MM.1S (cell line): Measurements from ENCODE around the gene POU5F1.

Source experiments
- DNase-seq: peaks from one replicate; pipeline ENCODE4 v3.0.0-alpha.2; 2015
- H2AFZ ChIP-seq: fragments of 300-600 bp; sonication (generic); 2 replicates; pipeline ENCODE4 v1.6.0; 2016; ENCODE audit warnings: antibody characterized with exemption, low read length
- H3F3A ChIP-seq: fragments of 300-600 bp; sonication (generic); 2 replicates; pipeline ENCODE4 v1.6.1; 2016; ENCODE audit warnings: mild to moderate bottlenecking, antibody characterized with exemption, low read length, moderate library complexity, mixed read lengths; ENCODE audit not compliant: insufficient read depth
- H3K27ac ChIP-seq: fragments of 300-600 bp; sonication (generic); 2 replicates; pipeline ENCODE4 v1.5.1; 2016; ENCODE audit warnings: mild to moderate bottlenecking, low read length
- H3K27me3 ChIP-seq: fragments of 300-600 bp; sonication (generic); replicated peaks from 2 replicates; pipeline ENCODE4 v1.6.0; 2016; ENCODE audit warnings: low read length; ENCODE audit not compliant: insufficient read depth
- H3K36me3 ChIP-seq: fragments of 300-600 bp; sonication (generic); replicated peaks from 2 replicates; pipeline ENCODE4 v1.6.1; 2016; ENCODE audit warnings: mild to moderate bottlenecking, low read length, mixed read lengths; ENCODE audit not compliant: insufficient read depth
- H3K4me1 ChIP-seq: fragments of 300-600 bp; sonication (generic); 2 replicates; pipeline ENCODE4 v1.6.1; 2016; ENCODE audit warnings: low read length, mixed read lengths
- H3K4me2 ChIP-seq: fragments of 300-600 bp; sonication (generic); 2 replicates; pipeline ENCODE4 v1.6.0; 2016; ENCODE audit warnings: low read depth, low read length
- H3K4me3 ChIP-seq: fragments of 300-600 bp; sonication (generic); 2 replicates; pipeline ENCODE4 v1.5.1; 2016; ENCODE audit warnings: low read length, mixed read lengths
- H3K79me2 ChIP-seq: fragments of 300-600 bp; sonication (generic); 2 replicates; pipeline ENCODE4 v1.6.1; 2016; ENCODE audit warnings: mixed run types, low read length, mixed read lengths
- H3K9ac ChIP-seq: fragments of 300-600 bp; sonication (generic); 2 replicates; pipeline ENCODE4 v1.6.1; 2016; ENCODE audit warnings: low read length, mixed read lengths
- H3K9me2 ChIP-seq: fragments of 300-600 bp; sonication (generic); replicated peaks from 2 replicates; pipeline ENCODE4 v1.6.1; 2016; ENCODE audit warnings: mild to moderate bottlenecking, low read length, mixed read lengths; ENCODE audit not compliant: insufficient read depth
- H3K9me3 ChIP-seq: fragments of 300-600 bp; sonication (generic); replicated peaks from 2 replicates; pipeline ENCODE4 v1.6.1; 2016; ENCODE audit warnings: mild to moderate bottlenecking, low read length, mixed read lengths; ENCODE audit not compliant: insufficient read depth
- H4K20me1 ChIP-seq: fragments of 300-600 bp; sonication (generic); 2 replicates; pipeline ENCODE4 v1.6.1; 2016; ENCODE audit warnings: mild to moderate bottlenecking, low read length, moderate library complexity, mixed read lengths; ENCODE audit not compliant: insufficient read depth
- EZH2 ChIP-seq: fragments of 300-600 bp; sonication (generic); optimal IDR thresholded peaks from 2 replicates; pipeline ENCODE3; 2017; ENCODE audit warnings: low read depth, mild to moderate bottlenecking, antibody characterized with exemption, low read length, mixed read lengths
- EZH2phosphoT487 ChIP-seq: fragments of 300-600 bp; sonication (generic); IDR thresholded peaks from 2 replicates; pipeline ENCODE4 v1.6.1; 2018; ENCODE audit warnings: antibody characterized with exemption, low read length
- TF ChIP-seq, protein P1 (sequence below): fragments of 300-600 bp; sonication (generic); IDR thresholded peaks from 2 replicates; pipeline ENCODE4 v1.5.1; 2016; ENCODE audit warnings: antibody characterized with exemption, low read length, mixed read lengths

The POU5F1 gene

GRCh38 chr6:31114541-31114878 lies 56.0 kb downstream of the POU5F1 start, which contains the start of gene PSORS1C1:
PSORS1C1 (plus strand) TSS chr6:31114800; CDS start chr6:31129633, 14,833 bp downstream.
- TF ChIP-seq EZH2: no peak
- TF ChIP-seq EZH2phosphoT487: no peak
- TF ChIP-seq, protein P1, sequence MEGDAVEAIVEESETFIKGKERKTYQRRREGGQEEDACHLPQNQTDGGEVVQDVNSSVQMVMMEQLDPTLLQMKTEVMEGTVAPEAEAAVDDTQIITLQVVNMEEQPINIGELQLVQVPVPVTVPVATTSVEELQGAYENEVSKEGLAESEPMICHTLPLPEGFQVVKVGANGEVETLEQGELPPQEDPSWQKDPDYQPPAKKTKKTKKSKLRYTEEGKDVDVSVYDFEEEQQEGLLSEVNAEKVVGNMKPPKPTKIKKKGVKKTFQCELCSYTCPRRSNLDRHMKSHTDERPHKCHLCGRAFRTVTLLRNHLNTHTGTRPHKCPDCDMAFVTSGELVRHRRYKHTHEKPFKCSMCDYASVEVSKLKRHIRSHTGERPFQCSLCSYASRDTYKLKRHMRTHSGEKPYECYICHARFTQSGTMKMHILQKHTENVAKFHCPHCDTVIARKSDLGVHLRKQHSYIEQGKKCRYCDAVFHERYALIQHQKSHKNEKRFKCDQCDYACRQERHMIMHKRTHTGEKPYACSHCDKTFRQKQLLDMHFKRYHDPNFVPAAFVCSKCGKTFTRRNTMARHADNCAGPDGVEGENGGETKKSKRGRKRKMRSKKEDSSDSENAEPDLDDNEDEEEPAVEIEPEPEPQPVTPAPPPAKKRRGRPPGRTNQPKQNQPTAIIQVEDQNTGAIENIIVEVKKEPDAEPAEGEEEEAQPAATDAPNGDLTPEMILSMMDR: no peak
- no peak within 1 kb of the TSS for H3K4me3 ChIP-seq
- H3K36me3 ChIP-seq: no peaks in the 10 kb centered on the region
- no peak within 1 kb of the TSS for H3K27ac ChIP-seq
- no peak within 1 kb of the TSS for H2AFZ ChIP-seq
- H3K9me2 ChIP-seq: no peaks in the 10 kb centered on the region
- no peak within 1 kb of the TSS for H3K4me2 ChIP-seq
- H3K27me3 ChIP-seq: peaks cover 85% of the 10 kb centered on the region
- H3F3A ChIP-seq: no peaks in the 10 kb centered on the region
- H3K4me1 ChIP-seq: no peaks in the 10 kb centered on the region
- no peaks in the 10 kb centered on the region for H4K20me1 ChIP-seq
- H3K9ac ChIP-seq: no peak within 1 kb of the TSS
- DNase-seq: no peak
- no peaks in the 10 kb centered on the region for H3K9me3 ChIP-seq
- no peaks in the 10 kb centered on the region for H3K79me2 ChIP-seq
